HCT116 (cell line): ENCODE results near the gene DPP6. TPM values are rescaled to one million over a fixed set of nuclear protein-coding genes. Genes with fewer than 3 reads are reported as not detected.

Experiments used
- ATAC-seq: fragments of 200-7000 bp; cut with Tn5 transposase; 2 replicates; pipeline ENCODE4 v1.9.1; 2020; ENCODE audit warnings: mild to moderate bottlenecking, moderate library complexity
- BruUV-seq: library from RNA; stranded (reverse); fragments of 400-500 nt; replicated peaks from 2 replicates; lab custom pipeline; 2021; lab: Mats Ljungman, UMichigan
- CTCF ChIA-PET: fragments of 300-600 bp; sonication (Branson Sonifier 250); formaldehyde crosslinking; loops from one replicate; lab custom pipeline; 2021; ENCODE audit warnings: antibody characterized with exemption; lab: Charles Lee
- POLR2A ChIA-PET: fragments of 300-600, 350-600 bp; sonication (Branson Sonifier 250); formaldehyde crosslinking; loops from one replicate; lab custom pipeline; 2021; ENCODE audit warnings: antibody characterized with exemption; lab: Charles Lee
- RAD21 ChIA-PET, 2 experiments: fragments of 300-600 bp; sonication (Branson Sonifier 250); formaldehyde crosslinking; loops; one replicate each; lab custom pipeline; 2023; ENCODE audit warnings: low total read pairs in 2 of 2; ENCODE audit not compliant: uncharacterized antibody in 2 of 2, unreplicated experiment in 2 of 2, low non-redundant PET in 1 of 2; lab: Charles Lee
- DNase-seq: peaks from one replicate; pipeline ENCODE4 v3.0.0-alpha.2; 2010; ENCODE audit warnings: low read depth, low spot score
- H2AFZ ChIP-seq: fragments of 200-600 bp; shearing (Covaris generic), sonication (generic); 2 replicates; pipeline ENCODE4 v1.6.1; 2017; ENCODE audit warnings: low read depth, mixed run types, mixed read lengths, antibody characterized with exemption, low read length; ENCODE audit not compliant: poor library complexity, severe bottlenecking
- H3K27ac ChIP-seq: 2 replicates; pipeline ENCODE4 v1.5.1; 2012; ENCODE audit warnings: low read depth, low read length
- H3K27me3 ChIP-seq: fragments of 200-600 bp; sonication (generic); 2 replicates; pipeline ENCODE4 v1.6.1; 2016; ENCODE audit warnings: mixed run types, low read length, mixed read lengths; ENCODE audit not compliant: insufficient read depth
- H3K36me3 ChIP-seq, 2 experiments: fragments of 200-500 bp in 1 of 2; fragments of 200-600 bp in 1 of 2; sonication (Bioruptor generic) in 1 of 2; sonication (generic) in 1 of 2; 2 replicates each; pipeline versions ENCODE4 v1.5.1 to v1.6.1; 2014 to 2016; ENCODE audit warnings: low read length in 2 of 2, inconsistent platforms in 1 of 2, mixed read lengths in 1 of 2, mixed run types in 1 of 2; ENCODE audit not compliant: insufficient read depth in 2 of 2, control insufficient read depth in 1 of 2
- H3K4me1 ChIP-seq, 2 experiments: fragments of 200-600 bp in 1 of 2; sonication (generic) in 1 of 2; 2 replicates each; pipeline versions ENCODE4 v1.5.1 to v1.6.1; 2012 to 2017; ENCODE audit warnings: low read length in 2 of 2, inconsistent platforms in 1 of 2, mild to moderate bottlenecking in 1 of 2, mixed read lengths in 1 of 2, mixed run types in 1 of 2, moderate library complexity in 1 of 2; ENCODE audit not compliant: insufficient read depth in 2 of 2, control insufficient read depth in 1 of 2
- H3K4me2 ChIP-seq: fragments of 200-600 bp; sonication (generic); 2 replicates; pipeline ENCODE4 v1.6.1; 2017; ENCODE audit warnings: mixed run types, low read length, mixed read lengths
- H3K4me3 ChIP-seq, 2 experiments: fragments of 200-600 bp in 1 of 2; sonication (generic) in 1 of 2; replicated peaks in 1 of 2; 2 replicates each; pipeline ENCODE4 v1.5.1; 2011 to 2016; ENCODE audit warnings: low read length in 2 of 2, control low read depth in 1 of 2, low read depth in 1 of 2, mild to moderate bottlenecking in 1 of 2, mixed read lengths in 1 of 2, mixed run types in 1 of 2
- H3K79me2 ChIP-seq: fragments of 200-600 bp; sonication (generic); 2 replicates; pipeline ENCODE4 v1.6.1; 2017; ENCODE audit warnings: mild to moderate bottlenecking, mixed run types, low read length, moderate library complexity, mixed read lengths; ENCODE audit not compliant: insufficient read depth
- H3K9ac ChIP-seq: fragments of 200-600 bp; sonication (generic); 2 replicates; pipeline ENCODE4 v1.6.1; 2016; ENCODE audit warnings: low read length, mixed read lengths
- H3K9me2 ChIP-seq: fragments of 200-600 bp; sonication (generic), shearing (Covaris generic); 2 replicates; pipeline ENCODE4 v1.6.1; 2017; ENCODE audit warnings: mixed run types, mild to moderate bottlenecking, moderate library complexity; ENCODE audit not compliant: insufficient read depth
- H3K9me3 ChIP-seq, 2 experiments: fragments of 200-500 bp in 1 of 2; fragments of 200-600 bp in 1 of 2; sonication (Bioruptor generic) in 1 of 2; sonication (generic) in 1 of 2; 2 replicates each; pipeline ENCODE4 v1.6.1; 2014 to 2017; ENCODE audit warnings: low read length in 2 of 2, mixed read lengths in 2 of 2, inconsistent platforms in 1 of 2, low read depth in 1 of 2, mild to moderate bottlenecking in 1 of 2, mixed run types in 1 of 2, moderate library complexity in 1 of 2; ENCODE audit not compliant: control insufficient read depth in 1 of 2, insufficient read depth in 1 of 2
- H4K20me1 ChIP-seq: fragments of 200-600 bp; sonication (generic), shearing (Covaris generic); 2 replicates; pipeline ENCODE4 v1.6.1; 2017; ENCODE audit warnings: mixed run types, mild to moderate bottlenecking, moderate library complexity; ENCODE audit not compliant: insufficient read depth
- CBX3 ChIP-seq: IDR thresholded peaks from 2 replicates; pipeline ENCODE4 v1.6.1; 2012; ENCODE audit warnings: low read depth
- CEBPB ChIP-seq: IDR thresholded peaks from 2 replicates; pipeline ENCODE4 v1.6.1; 2012; ENCODE audit warnings: low read depth
- ELF1 ChIP-seq: IDR thresholded peaks from 2 replicates; pipeline ENCODE4 v1.6.1; 2012; ENCODE audit warnings: low read depth, borderline replicate concordance
- FOSL1 ChIP-seq: IDR thresholded peaks from 2 replicates; pipeline ENCODE4 v1.6.1; 2012; ENCODE audit warnings: low read depth
- JUND ChIP-seq: IDR thresholded peaks from 2 replicates; pipeline ENCODE4 v1.6.1; 2012
- POLR2A ChIP-seq: IDR thresholded peaks from 2 replicates; pipeline ENCODE4 v1.7.0; 2011; ENCODE audit warnings: borderline replicate concordance; ENCODE audit not compliant: insufficient read depth, insufficient read length; ENCODE audit errors: extremely low read depth
- RAD21 ChIP-seq: IDR thresholded peaks from 2 replicates; pipeline ENCODE4 v1.6.1; 2012; ENCODE audit warnings: low read depth, mild to moderate bottlenecking
- REST ChIP-seq: IDR thresholded peaks from 2 replicates; pipeline ENCODE4 v1.6.1; 2012; ENCODE audit warnings: low read depth
- SIN3A ChIP-seq: IDR thresholded peaks from 2 replicates; pipeline ENCODE4 v1.6.1; 2012; ENCODE audit warnings: low read depth
- SRF ChIP-seq: IDR thresholded peaks from 2 replicates; pipeline ENCODE4 v1.6.1; 2012; ENCODE audit warnings: low read depth
- TCF7L2 ChIP-seq: IDR thresholded peaks from 2 replicates; pipeline ENCODE4 v1.7.0; 2011; ENCODE audit warnings: borderline replicate concordance, inconsistent platforms; ENCODE audit not compliant: insufficient read depth, insufficient read length; ENCODE audit errors: extremely low read depth
- ZFX ChIP-seq: fragments of 450-650 bp; IDR thresholded peaks from 2 replicates; pipeline ENCODE4 v1.6.1; 2017
- ZNF274 ChIP-seq: fragments of 200-500 bp; sonication (Bioruptor generic); IDR thresholded peaks from 2 replicates; pipeline ENCODE4 v1.6.1; 2014; ENCODE audit warnings: mild to moderate bottlenecking, low read depth, low read length, inconsistent platforms
- intact Hi-C: fragments of 100-400 bp; cut with micrococcal nuclease; formaldehyde crosslinking; loops from 2 replicates; pipeline ENCODE4 v1.10.0; 2022
- total RNA-seq: library from RNA; stranded (reverse); gene quantifications from one replicate; pipeline ENCODE4 v1.2.1, GENCODE V29; 2021; ENCODE audit not compliant: unreplicated experiment
- TF ChIP-seq, protein P1 (sequence below): IDR thresholded peaks from 2 replicates; pipeline ENCODE4 v1.6.1; 2011; ENCODE audit warnings: mild to moderate bottlenecking, low read length, moderate library complexity; ENCODE audit not compliant: insufficient replicate concordance; ENCODE audit errors: extremely low read depth
- TF ChIP-seq, protein P2 (sequence below): IDR thresholded peaks from 2 replicates; pipeline ENCODE4 v1.6.1; 2012
- TF ChIP-seq, protein P3 (sequence below): IDR thresholded peaks from 2 replicates; pipeline ENCODE4 v1.6.1; 2012

The DPP6 gene
- total RNA-seq, 1 experiment from 2014 or later, result not detected

DNA sequence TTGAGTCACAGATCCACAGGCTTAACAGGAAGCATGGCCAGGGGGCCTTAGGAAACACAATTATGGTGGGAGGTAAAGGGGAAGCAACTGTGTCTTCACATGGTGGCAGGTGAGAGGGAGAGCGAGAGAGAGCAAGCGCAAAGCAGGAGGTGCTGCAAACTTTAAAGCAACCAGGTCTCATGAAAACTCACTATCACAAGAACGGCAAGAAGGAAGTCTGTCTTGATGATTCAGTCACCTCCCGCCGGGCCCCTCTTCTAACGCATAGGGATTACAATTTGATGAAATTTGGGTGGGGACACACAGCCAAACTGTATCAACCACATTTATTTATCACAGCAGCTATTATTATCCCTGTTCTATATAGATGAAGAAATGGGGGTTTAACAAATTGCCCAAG, 201.6 kb downstream of the DPP6 start:
- H3K4me3 ChIP-seq, result no peak overlapping the region
- peaks cover 5 to 21% of the 10 kb centered on the region in 2 experiments; a peak in 2 of 4 replicates for H3K9me3 ChIP-seq
- CTCF ChIA-PET, result no interaction called here
- H3K9ac ChIP-seq, result no peak overlapping the region
- H3K27ac ChIP-seq, result no peak overlapping the region
- POLR2A ChIA-PET, result no interaction called here
- no peak overlapping the region for H3K4me2 ChIP-seq
- no TSS peak for BruUV-seq
- no peaks in the 10 kb centered on the region for H3K9me2 ChIP-seq
- H4K20me1 ChIP-seq, result no peaks in the 10 kb centered on the region
- no peaks in the 10 kb centered on the region for H3K79me2 ChIP-seq
- no peak for DNase-seq
- H3K36me3 ChIP-seq, result no peaks in the 10 kb centered on the region
- no peak overlapping the region for H2AFZ ChIP-seq
- ATAC-seq, result no peak
- TF ChIP-seq FOSL1 (no peak), ZFX (no peak), SIN3A (no peak), SRF (no peak), RAD21 (no peak), ZNF274 (no peak), CBX3 (no peak), CEBPB (no peak), ELF1 (no peak), JUND (no peak), POLR2A (no peak), TCF7L2 (no peak), REST (no peak)
- TF ChIP-seq, protein P1, sequence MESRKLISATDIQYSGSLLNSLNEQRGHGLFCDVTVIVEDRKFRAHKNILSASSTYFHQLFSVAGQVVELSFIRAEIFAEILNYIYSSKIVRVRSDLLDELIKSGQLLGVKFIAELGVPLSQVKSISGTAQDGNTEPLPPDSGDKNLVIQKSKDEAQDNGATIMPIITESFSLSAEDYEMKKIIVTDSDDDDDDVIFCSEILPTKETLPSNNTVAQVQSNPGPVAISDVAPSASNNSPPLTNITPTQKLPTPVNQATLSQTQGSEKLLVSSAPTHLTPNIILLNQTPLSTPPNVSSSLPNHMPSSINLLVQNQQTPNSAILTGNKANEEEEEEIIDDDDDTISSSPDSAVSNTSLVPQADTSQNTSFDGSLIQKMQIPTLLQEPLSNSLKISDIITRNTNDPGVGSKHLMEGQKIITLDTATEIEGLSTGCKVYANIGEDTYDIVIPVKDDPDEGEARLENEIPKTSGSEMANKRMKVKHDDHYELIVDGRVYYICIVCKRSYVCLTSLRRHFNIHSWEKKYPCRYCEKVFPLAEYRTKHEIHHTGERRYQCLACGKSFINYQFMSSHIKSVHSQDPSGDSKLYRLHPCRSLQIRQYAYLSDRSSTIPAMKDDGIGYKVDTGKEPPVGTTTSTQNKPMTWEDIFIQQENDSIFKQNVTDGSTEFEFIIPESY, result no peak
- TF ChIP-seq, protein P2, sequence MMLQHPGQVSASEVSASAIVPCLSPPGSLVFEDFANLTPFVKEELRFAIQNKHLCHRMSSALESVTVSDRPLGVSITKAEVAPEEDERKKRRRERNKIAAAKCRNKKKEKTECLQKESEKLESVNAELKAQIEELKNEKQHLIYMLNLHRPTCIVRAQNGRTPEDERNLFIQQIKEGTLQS, result no peak
- TF ChIP-seq, protein P3, sequence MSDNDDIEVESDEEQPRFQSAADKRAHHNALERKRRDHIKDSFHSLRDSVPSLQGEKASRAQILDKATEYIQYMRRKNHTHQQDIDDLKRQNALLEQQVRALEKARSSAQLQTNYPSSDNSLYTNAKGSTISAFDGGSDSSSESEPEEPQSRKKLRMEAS, result no peak
- TF ChIP-seq, all 23 proteins: peak for 0
- H3K4me1 ChIP-seq, result no peaks in the 10 kb centered on the region
- RAD21 ChIA-PET, result no interaction called here
- H3K27me3 ChIP-seq, result no peaks in the 10 kb centered on the region
- intact Hi-C loops, result no loop called here
